PC-3 (cell line): ENCODE results near the gene TRABD2B. TPM values are rescaled to one million over a fixed set of nuclear protein-coding genes. Genes with fewer than 3 reads are reported as not detected.

Experiments
- ATAC-seq: fragments of 200-7000 bp; cut with Tn5 transposase; 2 replicates; pipeline ENCODE4 v1.9.1; 2020; ENCODE audit warnings: mild to moderate bottlenecking, moderate library complexity
- BruUV-seq: library from RNA; stranded (reverse); fragments of 400-500 nt; replicated peaks from 2 replicates; lab custom pipeline; 2021; lab: Mats Ljungman, UMichigan
- CTCF ChIA-PET: fragments of 300-600 bp; sonication (Branson Sonifier 250); formaldehyde crosslinking; loops from one replicate; lab custom pipeline; 2022; ENCODE audit warnings: antibody characterized with exemption; lab: Charles Lee
- POLR2A ChIA-PET: fragments of 300-600 bp; sonication (Branson Sonifier 250); formaldehyde crosslinking; loops from one replicate; lab custom pipeline; 2022; ENCODE audit warnings: antibody characterized with exemption; ENCODE audit not compliant: unreplicated experiment; lab: Charles Lee
- DNase-seq: peaks from one replicate; pipeline ENCODE4 v3.0.0-alpha.2; 2015
- H2AFZ ChIP-seq: fragments of 300-600 bp; sonication (generic); 2 replicates; pipeline ENCODE4 v1.6.0; 2016; ENCODE audit warnings: antibody characterized with exemption, low read length
- H3F3A ChIP-seq: fragments of 300-600 bp; sonication (generic); one replicate; pipeline ENCODE4 v1.6.0; 2017; ENCODE audit warnings: antibody characterized with exemption, low read length, control low read depth, mild to moderate bottlenecking; ENCODE audit not compliant: unreplicated experiment
- H3K27ac ChIP-seq: fragments of 300-600 bp; sonication (generic); 2 replicates; pipeline ENCODE4 v1.5.1; 2016; ENCODE audit warnings: mild to moderate bottlenecking, low read length
- H3K27me3 ChIP-seq: fragments of 300-600 bp; sonication (generic); 2 replicates; pipeline ENCODE4 v1.6.1; 2016; ENCODE audit warnings: low read length, mixed read lengths
- H3K36me3 ChIP-seq: fragments of 300-600 bp; sonication (generic); 2 replicates; pipeline ENCODE4 v1.6.1; 2016; ENCODE audit warnings: low read depth, mixed run types, low read length, mixed read lengths
- H3K4me1 ChIP-seq: fragments of 300-600 bp; sonication (generic); 2 replicates; pipeline ENCODE4 v1.5.1; 2016; ENCODE audit warnings: low read length; ENCODE audit not compliant: insufficient read depth
- H3K4me2 ChIP-seq: fragments of 300-600 bp; sonication (generic); 2 replicates; pipeline ENCODE4 v1.6.0; 2016; ENCODE audit warnings: low read length
- H3K4me3 ChIP-seq: fragments of 300-600 bp; sonication (generic); 2 replicates; pipeline ENCODE4 v1.5.1; 2016; ENCODE audit warnings: mild to moderate bottlenecking, low read length, mixed read lengths
- H3K79me2 ChIP-seq: fragments of 300-600 bp; sonication (generic); 2 replicates; pipeline ENCODE4 v1.6.1; 2017; ENCODE audit warnings: low read length, mixed read lengths
- H3K9ac ChIP-seq: fragments of 300-600 bp; sonication (generic); 2 replicates; pipeline ENCODE4 v1.6.0; 2016; ENCODE audit warnings: mild to moderate bottlenecking, low read length
- H3K9me2 ChIP-seq: fragments of 300-600 bp; sonication (generic); replicated peaks from 2 replicates; pipeline ENCODE4 v1.6.1; 2016; ENCODE audit warnings: mixed run types, low read length, mixed read lengths
- H3K9me3 ChIP-seq: fragments of 300-600 bp; sonication (generic); 2 replicates; pipeline ENCODE4 v1.6.1; 2016; ENCODE audit warnings: low read length, mixed read lengths
- H4K20me1 ChIP-seq: fragments of 300-600 bp; sonication (generic); 2 replicates; pipeline ENCODE4 v1.6.1; 2016; ENCODE audit warnings: low read length, mixed read lengths
- CTCF ChIP-seq: fragments of 300-600 bp; sonication (generic); conservative IDR thresholded peaks from 2 replicates; pipeline ENCODE4 v1.5.1; 2017; ENCODE audit warnings: antibody characterized with exemption, low read depth, mild to moderate bottlenecking, low read length
- EZH2 ChIP-seq: fragments of 300-600 bp; sonication (generic); IDR thresholded peaks from one replicate; pipeline ENCODE4 v1.6.1; 2017; ENCODE audit warnings: antibody characterized with exemption, mild to moderate bottlenecking, low read length; ENCODE audit not compliant: unreplicated experiment
- EZH2phosphoT487 ChIP-seq: fragments of 300-600 bp; sonication (generic); IDR thresholded peaks from 2 replicates; pipeline ENCODE4 v1.6.1; 2018; ENCODE audit warnings: mild to moderate bottlenecking, antibody characterized with exemption, low read length, borderline replicate concordance
- intact Hi-C: fragments of 100-400 bp; cut with micrococcal nuclease; formaldehyde crosslinking; loops from 2 replicates; pipeline ENCODE4 v1.9.0; 2023
- total RNA-seq: library from RNA; depleted of rRNA; stranded (reverse); fragments of >200 nt; gene quantifications from 2 replicates; pipeline ENCODE4 v1.2.3, GENCODE V29; 2014

TRABD2B gene
- total RNA-seq, 1 experiment from 2014 or later, result 0.44 TPM

GRCh38 chr1:47837056-47837830 lies 159.9 kb downstream of the TRABD2B start:
- H3K36me3 ChIP-seq, result no peaks in the 10 kb centered on the region; the same call in 1 of the 2 replicates
- intact Hi-C loops, result no loop called here
- H3K4me3 ChIP-seq, result no peak overlapping the region
- H3K4me2 ChIP-seq, result no peak overlapping the region
- no peaks in the 10 kb centered on the region for H3K4me1 ChIP-seq
- no TSS peak for BruUV-seq
- no peaks in the 10 kb centered on the region for H3K9me2 ChIP-seq
- H2AFZ ChIP-seq, result no peak overlapping the region
- no peak overlapping the region for H3K27ac ChIP-seq
- DNase-seq (no peak), ATAC-seq (no peak)
- ChIA-PET POLR2A (no interaction called here), CTCF (no interaction called here)
- TF ChIP-seq EZH2 (no peak), EZH2phosphoT487 (no peak), CTCF (no peak)
- no peaks in the 10 kb centered on the region for H4K20me1 ChIP-seq
- H3K9ac ChIP-seq, result no peak overlapping the region
- H3K9me3 ChIP-seq, result no peaks in the 10 kb centered on the region
- H3K27me3 ChIP-seq, result no peaks in the 10 kb centered on the region
- no peaks in the 10 kb centered on the region for H3F3A ChIP-seq
- H3K79me2 ChIP-seq, result no peaks in the 10 kb centered on the region

GRCh38 chr1:47835409-47835808 lies 161.8 kb downstream of the TRABD2B start:
- POLR2A ChIA-PET, result no interaction called here
- CTCF ChIA-PET, result no interaction called here
- TF ChIP-seq EZH2, result no peak

GRCh38 chr1:47834326-47834725 lies 162.9 kb downstream of the TRABD2B start:
- no peak for ATAC-seq
- TF ChIP-seq EZH2phosphoT487 (no peak), EZH2 (no peak), CTCF (no peak)
- H2AFZ ChIP-seq, result no peak overlapping the region
- no peaks in the 10 kb centered on the region for H3K9me2 ChIP-seq
- no peaks in the 10 kb centered on the region; the same call in 1 of the 2 replicates for H3K36me3 ChIP-seq
- DNase-seq, result no peak
- H3K4me3 ChIP-seq, result no peak overlapping the region
- H3K27ac ChIP-seq, result no peak overlapping the region
- H3K9me3 ChIP-seq, result no peaks in the 10 kb centered on the region
- no peaks in the 10 kb centered on the region for H4K20me1 ChIP-seq
- H3K9ac ChIP-seq, result no peak overlapping the region
- ChIA-PET CTCF (no interaction called here), POLR2A (no interaction called here)
- H3K79me2 ChIP-seq, result no peaks in the 10 kb centered on the region
- H3K4me1 ChIP-seq, result no peaks in the 10 kb centered on the region
- H3K27me3 ChIP-seq, result no peaks in the 10 kb centered on the region
- BruUV-seq, result no TSS peak
- intact Hi-C loops, result no loop called here
- H3K4me2 ChIP-seq, result no peak overlapping the region
- no peaks in the 10 kb centered on the region for H3F3A ChIP-seq

More at GRCh38 chr1:47835409-47835808, 161.8 kb downstream of the TRABD2B start:
- H4K20me1 ChIP-seq, result no peaks in the 10 kb centered on the region
- no peaks in the 10 kb centered on the region for H3K27me3 ChIP-seq
- H2AFZ ChIP-seq, result no peak overlapping the region
- DNase-seq (no peak), ATAC-seq (no peak)
- H3K4me1 ChIP-seq, result no peaks in the 10 kb centered on the region
- no peaks in the 10 kb centered on the region for H3K9me3 ChIP-seq
- no peak overlapping the region for H3K4me3 ChIP-seq
- no peaks in the 10 kb centered on the region; the same call in 1 of the 2 replicates for H3K36me3 ChIP-seq
- no peak overlapping the region for H3K4me2 ChIP-seq
- no peak overlapping the region for H3K9ac ChIP-seq
- H3K27ac ChIP-seq, result no peak overlapping the region
- no peaks in the 10 kb centered on the region for H3K9me2 ChIP-seq
- no peaks in the 10 kb centered on the region for H3K79me2 ChIP-seq
- intact Hi-C loops, result no loop called here
- no peaks in the 10 kb centered on the region for H3F3A ChIP-seq
- no TSS peak for BruUV-seq
